Caco-2 (cell line): Measurements from ENCODE around the gene CACNA1A. TPM values are rescaled to one million over a fixed set of nuclear protein-coding genes. Genes with fewer than 3 reads are reported as not detected.
"Not testable (repeated sequence)": the region's sequence is repeated elsewhere in the genome, so short reads cannot be mapped to it uniquely, and the experiment has no call there.

ENCODE experiments used
- BruUV-seq: library from RNA; stranded (reverse); fragments of 400-500 nt; replicated peaks from 2 replicates; lab custom pipeline; 2021; lab: Mats Ljungman, UMichigan
- CTCF ChIA-PET: fragments of 300-600 bp; sonication (Branson Sonifier 250); formaldehyde crosslinking; loops from one replicate; lab custom pipeline; 2022; ENCODE audit warnings: antibody characterized with exemption; lab: Charles Lee
- POLR2A ChIA-PET: fragments of 300-600 bp; sonication (Branson Sonifier 250); formaldehyde crosslinking; loops from one replicate; lab custom pipeline; 2022; ENCODE audit warnings: antibody characterized with exemption; lab: Charles Lee
- DNase-seq, 2 experiments: peaks; one replicate each; pipeline versions ENCODE4 v3.0.0 to v3.0.0-alpha.2; 2020 to 2022
- H3K27me3 ChIP-seq: replicated peaks from 2 replicates; pipeline ENCODE4 v1.6.0; 2011; ENCODE audit warnings: low read length; ENCODE audit not compliant: control insufficient read depth, insufficient read depth
- H3K36me3 ChIP-seq: 2 replicates; pipeline ENCODE4 v1.5.1; 2011; ENCODE audit warnings: low read length; ENCODE audit not compliant: control insufficient read depth, insufficient read depth
- H3K4me1 ChIP-seq: fragments of 250-450 bp; sonication (Bioruptor Pico); 2 replicates; pipeline ENCODE4 v1.5.1; 2020; ENCODE audit warnings: mild to moderate bottlenecking
- H3K4me3 ChIP-seq: 2 replicates; pipeline ENCODE4 v1.5.1; 2011; ENCODE audit warnings: low read depth, mild to moderate bottlenecking, control low read depth, low read length
- H3K9me3 ChIP-seq: fragments of 250-450 bp; sonication (Bioruptor Pico); 2 replicates; pipeline ENCODE4 v1.5.1; 2020; ENCODE audit warnings: mild to moderate bottlenecking, moderate library complexity
- H3K27ac Mint-ChIP-seq: one replicate; pipeline ENCODE4 v1.8.0; 2022; ENCODE audit warnings: mixed read lengths; ENCODE audit not compliant: unreplicated experiment
- H3K27me3 Mint-ChIP-seq: one replicate; pipeline ENCODE4 v1.8.0; 2022; ENCODE audit warnings: mixed read lengths; ENCODE audit not compliant: insufficient read depth, unreplicated experiment
- H3K36me3 Mint-ChIP-seq: one replicate; pipeline ENCODE4 v1.8.0; 2022; ENCODE audit warnings: mild to moderate bottlenecking, mixed read lengths; ENCODE audit not compliant: insufficient read depth, unreplicated experiment
- H3K4me1 Mint-ChIP-seq: one replicate; pipeline ENCODE4 v1.8.0; 2022; ENCODE audit warnings: low read depth, mixed read lengths; ENCODE audit not compliant: unreplicated experiment
- H3K4me3 Mint-ChIP-seq: one replicate; pipeline ENCODE4 v1.8.0; 2022; ENCODE audit warnings: mild to moderate bottlenecking, moderate library complexity, mixed read lengths; ENCODE audit not compliant: unreplicated experiment
- H3K9me3 Mint-ChIP-seq: one replicate; pipeline ENCODE4 v1.8.0; 2022; ENCODE audit warnings: mixed read lengths; ENCODE audit not compliant: unreplicated experiment
- intact Hi-C: fragments of 100-400 bp; cut with micrococcal nuclease; formaldehyde crosslinking; loops from one replicate; pipeline ENCODE4 v1.10.0; 2022; ENCODE audit not compliant: unreplicated experiment
- total RNA-seq: library from RNA; stranded (reverse); gene quantifications from 2 replicates; pipeline ENCODE4 v1.2.3, GENCODE V29; 2022
- TF ChIP-seq, protein P1 (sequence below), 2 experiments: fragments of 200-600 bp in 1 of 2; IDR thresholded peaks; 1 replicate in 1 of 2; 2 replicates in 1 of 2; pipeline versions ENCODE4 v1.5.1 to v1.8.0; 2011 to 2022; ENCODE audit warnings: antibody characterized with exemption in 1 of 2, control low read depth in 1 of 2, inconsistent platforms in 1 of 2, low read depth in 1 of 2, low read length in 1 of 2, mild to moderate bottlenecking in 1 of 2, moderate library complexity in 1 of 2; ENCODE audit not compliant: insufficient read depth in 1 of 2, severe bottlenecking in 1 of 2, unreplicated experiment in 1 of 2

The CACNA1A gene
- total RNA-seq, 1 experiment from 2014 or later, result not detected

DNA sequence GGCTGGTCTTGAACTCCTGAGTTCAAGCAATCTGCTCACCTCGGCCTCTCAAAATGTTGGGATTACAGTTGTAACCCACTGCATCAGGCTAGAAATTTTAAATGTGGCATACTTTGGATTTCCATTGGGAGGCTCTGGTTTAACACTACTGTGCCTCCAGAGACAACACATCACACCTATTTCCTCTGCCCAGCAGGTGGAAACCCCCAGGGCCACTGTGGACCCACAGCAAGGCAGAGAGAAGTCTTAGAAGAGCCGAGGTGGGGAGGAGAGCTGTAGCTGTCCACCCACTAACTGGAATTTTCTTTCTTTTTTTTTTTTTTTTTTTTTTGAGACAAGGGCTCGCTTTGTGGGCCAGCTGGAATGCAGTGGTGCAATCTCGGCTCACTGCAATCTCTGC is 316.7 kb downstream of the CACNA1A start:
- H3K36me3 Mint-ChIP-seq, result no peaks in the 10 kb centered on the region
- no peak overlapping the region for H3K4me3 Mint-ChIP-seq
- H3K9me3 Mint-ChIP-seq, result no peaks in the 10 kb centered on the region
- H3K27me3 Mint-ChIP-seq, result no peaks in the 10 kb centered on the region
- H3K4me1 ChIP-seq, result no peaks in the 10 kb centered on the region
- BruUV-seq, result no TSS peak
- ChIA-PET POLR2A (no interaction called here), CTCF (no interaction called here)
- no peaks in the 10 kb centered on the region for H3K9me3 ChIP-seq
- H3K36me3 ChIP-seq, result no peaks in the 10 kb centered on the region
- no peaks in the 10 kb centered on the region for H3K4me1 Mint-ChIP-seq
- H3K27ac Mint-ChIP-seq, result no peak overlapping the region
- no peaks in the 10 kb centered on the region for H3K27me3 ChIP-seq
- DNase-seq, result no peak
- no peak overlapping the region for H3K4me3 ChIP-seq
- intact Hi-C loops, result no loop called here
- TF ChIP-seq, protein P1, sequence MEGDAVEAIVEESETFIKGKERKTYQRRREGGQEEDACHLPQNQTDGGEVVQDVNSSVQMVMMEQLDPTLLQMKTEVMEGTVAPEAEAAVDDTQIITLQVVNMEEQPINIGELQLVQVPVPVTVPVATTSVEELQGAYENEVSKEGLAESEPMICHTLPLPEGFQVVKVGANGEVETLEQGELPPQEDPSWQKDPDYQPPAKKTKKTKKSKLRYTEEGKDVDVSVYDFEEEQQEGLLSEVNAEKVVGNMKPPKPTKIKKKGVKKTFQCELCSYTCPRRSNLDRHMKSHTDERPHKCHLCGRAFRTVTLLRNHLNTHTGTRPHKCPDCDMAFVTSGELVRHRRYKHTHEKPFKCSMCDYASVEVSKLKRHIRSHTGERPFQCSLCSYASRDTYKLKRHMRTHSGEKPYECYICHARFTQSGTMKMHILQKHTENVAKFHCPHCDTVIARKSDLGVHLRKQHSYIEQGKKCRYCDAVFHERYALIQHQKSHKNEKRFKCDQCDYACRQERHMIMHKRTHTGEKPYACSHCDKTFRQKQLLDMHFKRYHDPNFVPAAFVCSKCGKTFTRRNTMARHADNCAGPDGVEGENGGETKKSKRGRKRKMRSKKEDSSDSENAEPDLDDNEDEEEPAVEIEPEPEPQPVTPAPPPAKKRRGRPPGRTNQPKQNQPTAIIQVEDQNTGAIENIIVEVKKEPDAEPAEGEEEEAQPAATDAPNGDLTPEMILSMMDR (IDR thresholded peaks at IDR 0.05; ENCODE audit: insufficient read depth in 1 of 2, low read depth in 1 of 2, low read length in 1 of 2, severe bottlenecking in 1 of 2, unreplicated experiment in 1 of 2), result no peak

DNA sequence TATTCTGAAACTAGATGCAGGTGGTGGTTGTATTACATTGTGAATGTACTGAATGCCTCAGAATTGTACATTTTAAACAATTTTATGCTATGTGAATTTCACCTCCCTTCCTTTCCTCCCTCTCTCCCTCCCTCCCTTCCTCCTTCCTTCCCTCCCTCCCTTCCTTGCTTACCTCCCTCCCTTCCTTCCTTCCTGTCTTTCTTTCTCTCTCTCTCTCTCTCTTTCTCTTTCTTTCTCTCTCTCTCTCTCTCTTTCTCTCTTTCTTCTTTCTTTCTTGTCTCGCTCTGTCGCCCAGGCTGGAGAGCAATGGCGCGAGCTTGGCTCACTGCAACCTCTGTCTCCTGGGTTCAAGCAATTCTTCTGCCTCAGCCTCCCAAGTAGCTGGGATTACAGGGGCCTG is 318.9 kb downstream of the CACNA1A start:
- no peaks in the 10 kb centered on the region for H3K27me3 Mint-ChIP-seq
- no peak overlapping the region for H3K4me3 Mint-ChIP-seq
- no peaks in the 10 kb centered on the region for H3K4me1 Mint-ChIP-seq
- Histone ChIP-seq H3K27me3 (no peaks in the 10 kb centered on the region), H3K4me3 (no peak overlapping the region), H3K36me3 (no peaks in the 10 kb centered on the region), H3K9me3 (no peaks in the 10 kb centered on the region), H3K4me1 (no peaks in the 10 kb centered on the region)
- TF ChIP-seq, protein P1 (IDR thresholded peaks at IDR 0.05; ENCODE audit: insufficient read depth in 1 of 2, low read depth in 1 of 2, low read length in 1 of 2, severe bottlenecking in 1 of 2, unreplicated experiment in 1 of 2), result no peak
- no peaks in the 10 kb centered on the region for H3K36me3 Mint-ChIP-seq
- no TSS peak for BruUV-seq
- H3K27ac Mint-ChIP-seq, result no peak overlapping the region
- ChIA-PET POLR2A (no interaction called here), CTCF (no interaction called here)
- H3K9me3 Mint-ChIP-seq, result no peaks in the 10 kb centered on the region
- intact Hi-C loops, result no loop called here
- no peak for DNase-seq

DNA sequence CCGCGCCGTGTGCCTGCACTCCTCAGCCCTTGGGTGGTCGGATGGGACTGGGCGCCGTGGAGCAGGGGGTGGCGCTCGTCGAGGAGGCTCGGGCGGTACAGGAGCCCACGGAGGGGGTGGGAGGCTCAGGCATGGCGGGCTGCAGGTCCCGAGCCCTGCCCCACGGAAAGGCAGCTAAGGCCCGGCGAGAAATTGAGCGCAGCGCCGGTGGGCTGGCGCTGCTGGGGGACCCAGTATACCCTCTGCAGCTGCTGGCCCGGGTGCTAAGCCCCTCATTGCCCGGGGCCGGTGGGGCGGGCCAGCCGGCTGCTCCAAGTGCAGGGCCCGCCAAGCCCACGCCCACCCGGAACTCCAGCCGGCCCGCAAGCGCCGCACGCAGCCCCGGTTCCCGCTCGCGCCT is 319.6 kb downstream of the CACNA1A start:
- H3K4me3 ChIP-seq, H3K9me3 ChIP-seq, H3K4me1 ChIP-seq, H3K27me3 Mint-ChIP-seq, intact Hi-C loops, H3K27ac Mint-ChIP-seq, H3K27me3 ChIP-seq, DNase-seq, H3K36me3 Mint-ChIP-seq, CTCF ChIA-PET, BruUV-seq, H3K9me3 Mint-ChIP-seq, H3K36me3 ChIP-seq, H3K4me1 Mint-ChIP-seq, H3K4me3 Mint-ChIP-seq, POLR2A ChIA-PET: not testable (repeated sequence)

DNA sequence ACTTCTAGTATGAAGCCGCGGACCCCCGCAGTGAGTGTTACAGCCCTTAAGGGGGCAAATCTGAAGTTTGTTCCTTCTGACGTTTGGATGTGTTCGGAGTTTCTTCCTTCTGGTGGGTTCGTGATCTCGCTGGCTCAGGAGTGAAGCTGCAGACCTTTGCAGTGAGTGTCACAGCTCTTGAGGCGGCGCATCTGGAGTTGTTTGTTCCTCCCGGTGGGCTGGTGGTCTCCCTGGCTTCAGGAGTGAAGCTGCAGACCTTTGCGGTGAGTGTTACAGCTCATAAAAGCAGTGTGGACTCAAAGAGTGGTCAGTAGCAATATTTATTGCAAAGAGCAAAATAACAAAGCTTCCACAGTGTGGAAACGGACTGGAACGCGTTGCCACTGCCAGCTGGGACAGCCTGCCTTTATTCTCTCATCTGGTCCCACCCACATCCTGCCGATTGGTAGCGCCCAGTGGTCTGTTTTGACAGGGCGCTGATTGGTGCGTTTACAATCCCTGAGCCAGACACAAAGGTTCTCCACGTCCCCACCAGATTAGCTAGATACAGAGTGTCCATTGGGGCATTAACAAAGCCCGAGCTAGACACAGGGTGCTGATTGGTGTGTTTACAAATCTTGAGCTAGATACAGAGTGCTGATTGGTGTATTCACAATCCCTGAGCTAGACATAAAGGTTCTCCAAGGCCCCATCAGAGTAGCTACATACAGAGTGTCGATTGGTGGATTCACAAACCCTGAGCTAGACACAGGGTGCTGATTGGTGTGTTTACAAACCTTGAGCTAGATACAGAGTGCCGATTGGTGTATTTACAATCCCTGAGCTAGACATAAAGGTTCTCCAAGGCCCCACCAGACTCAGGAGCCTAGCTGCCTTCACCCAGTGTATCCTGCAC is 320.3 kb downstream of the CACNA1A start:
- H3K27me3 Mint-ChIP-seq, intact Hi-C loops, H3K4me3 Mint-ChIP-seq, H3K36me3 Mint-ChIP-seq, H3K4me3 ChIP-seq, H3K36me3 ChIP-seq, H3K4me1 Mint-ChIP-seq, H3K27me3 ChIP-seq, H3K9me3 ChIP-seq, CTCF ChIA-PET, POLR2A ChIA-PET, H3K4me1 ChIP-seq, H3K9me3 Mint-ChIP-seq, H3K27ac Mint-ChIP-seq, DNase-seq: not testable (repeated sequence)
- BruUV-seq, result TSS peak; percentile 95

DNA sequence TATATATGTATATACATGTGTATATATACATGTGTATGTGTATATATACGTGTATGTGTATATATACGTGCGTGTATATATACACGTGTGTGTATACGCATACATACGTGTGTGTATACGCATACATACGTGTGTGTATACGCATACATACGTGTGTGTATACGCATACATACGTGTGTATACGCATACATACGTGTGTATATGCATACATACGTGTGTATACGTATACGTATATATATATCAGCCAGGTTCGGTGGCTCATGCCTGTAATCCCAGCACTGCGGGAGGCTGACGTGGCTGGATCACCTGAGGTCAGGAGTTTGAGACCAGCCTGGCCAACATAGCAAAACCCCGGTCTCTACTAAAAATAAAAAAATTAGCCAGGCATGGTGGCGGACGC is 321.4 kb downstream of the CACNA1A start:
- not testable (repeated sequence) for H3K27me3 ChIP-seq, DNase-seq, BruUV-seq

More for the DNA sequence above, 321.4 kb downstream of the CACNA1A start:
- H3K9me3 Mint-ChIP-seq, POLR2A ChIA-PET, H3K4me1 Mint-ChIP-seq, H3K4me3 ChIP-seq, H3K9me3 ChIP-seq, H3K4me1 ChIP-seq, CTCF ChIA-PET, H3K4me3 Mint-ChIP-seq, H3K36me3 ChIP-seq, H3K36me3 Mint-ChIP-seq, intact Hi-C loops, H3K27ac Mint-ChIP-seq, H3K27me3 Mint-ChIP-seq: not testable (repeated sequence)
